ENCODE measurements around the gene EPX.

The EPX gene

DNA sequence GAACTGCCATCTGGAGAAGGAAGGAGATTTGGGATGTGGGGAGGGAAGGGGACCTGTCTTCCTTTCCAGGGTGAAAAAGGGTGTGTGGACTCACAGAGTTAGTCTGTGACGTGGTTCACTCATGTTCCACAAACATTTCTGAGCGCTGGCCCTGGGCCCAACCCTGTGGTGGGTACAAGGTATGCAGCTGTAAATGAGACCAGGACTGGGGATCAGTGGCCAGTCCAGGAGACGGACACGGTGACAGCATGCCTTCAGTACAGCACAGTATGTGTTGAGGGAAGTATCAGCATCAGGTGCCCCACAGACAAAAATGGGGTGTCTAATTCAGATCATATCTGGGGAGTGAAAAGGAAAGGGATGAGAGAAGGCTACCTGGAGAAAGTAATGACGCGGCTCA, 5.5 kb upstream of the EPX start:
- DNase-seq, result no peak

DNA sequence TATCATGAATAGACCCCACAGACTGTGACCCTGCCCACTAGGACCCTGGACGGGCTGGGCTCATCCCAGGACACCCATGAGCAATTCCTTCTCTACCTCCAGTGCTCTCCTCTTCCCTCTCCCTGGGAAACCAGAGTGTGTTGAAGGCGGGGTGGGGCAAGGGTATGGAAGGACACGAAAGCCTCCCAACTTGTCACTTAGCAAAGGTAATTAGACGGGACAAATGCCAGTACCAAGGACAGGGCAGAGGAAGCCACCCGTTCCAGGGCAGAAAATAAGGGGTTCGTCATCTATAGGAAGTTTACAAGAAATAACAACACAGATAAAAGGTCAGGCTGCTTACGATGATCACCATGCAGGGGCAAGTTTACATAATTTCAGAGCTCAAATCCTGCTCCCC, 4.9 kb upstream of the EPX start:
- DNase-seq, result no peak

DNA sequence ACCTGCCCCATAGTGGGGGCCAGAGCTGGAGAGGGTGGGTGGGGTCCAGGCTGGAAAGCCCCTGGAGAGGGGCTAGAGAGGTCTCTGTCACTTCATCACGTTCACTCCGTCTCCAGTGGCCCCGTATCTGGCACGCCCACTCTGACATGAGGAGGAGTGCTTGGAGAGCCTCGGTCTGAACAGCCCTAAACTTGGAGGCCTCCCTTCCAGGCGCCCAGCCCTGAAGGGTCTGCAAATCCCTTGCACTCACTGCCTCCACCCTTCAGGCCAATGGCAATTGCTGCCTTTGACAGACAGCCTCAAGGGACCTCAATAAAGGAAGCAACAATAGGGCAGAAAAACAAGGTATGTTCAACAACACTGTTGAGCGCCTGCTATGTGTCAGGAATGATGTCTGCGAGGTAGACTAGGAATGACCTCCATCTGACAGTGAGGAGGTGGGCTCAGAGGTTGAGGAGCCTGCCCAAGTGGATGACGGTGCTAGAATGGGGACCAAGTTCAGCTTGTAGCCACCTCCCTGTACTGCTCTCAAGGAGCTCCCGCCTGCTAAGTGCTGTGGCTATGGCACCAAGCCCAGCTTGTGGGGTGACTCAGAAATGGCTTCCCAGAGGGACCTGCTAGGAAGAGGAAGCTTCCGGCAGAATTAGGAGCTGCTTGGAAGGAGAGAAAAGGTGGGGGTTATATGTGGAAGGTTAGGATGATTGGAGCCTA, 2.9 kb upstream of the EPX start:
- DNase-seq, result peak; percentile 42

DNA sequence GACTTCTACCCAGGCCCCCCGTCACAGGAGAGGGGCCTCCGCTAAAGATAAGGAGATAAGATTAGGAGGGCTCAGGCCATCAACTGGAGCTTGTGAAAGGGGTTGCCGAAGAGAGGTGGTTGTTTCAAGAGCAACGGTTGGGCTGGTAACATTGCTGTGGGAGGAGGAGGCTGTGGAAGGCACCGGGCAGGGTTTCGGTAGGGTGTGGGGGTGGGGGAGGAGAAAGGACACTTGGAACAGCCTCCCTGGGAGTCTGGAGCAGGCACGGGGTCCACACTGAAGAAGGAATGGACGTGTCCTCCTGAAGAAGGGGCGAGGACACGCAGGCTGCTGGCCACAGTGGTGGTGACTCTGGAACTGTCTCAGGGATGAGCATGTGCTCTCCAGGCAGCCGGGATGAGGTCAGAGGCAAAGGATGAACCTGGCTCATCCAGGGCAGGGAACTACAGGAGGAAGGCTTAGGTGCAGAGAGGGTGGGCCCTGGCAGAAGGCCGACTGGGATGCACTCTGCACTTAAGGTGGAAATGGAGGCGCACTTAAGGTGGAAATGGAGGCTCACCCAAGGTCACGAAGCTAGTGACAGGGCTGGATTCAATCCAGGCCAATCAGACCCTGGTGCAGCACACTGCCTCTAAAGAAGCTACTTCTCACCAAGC, 1.2 kb upstream of the EPX start:
- no peak for DNase-seq

DNA sequence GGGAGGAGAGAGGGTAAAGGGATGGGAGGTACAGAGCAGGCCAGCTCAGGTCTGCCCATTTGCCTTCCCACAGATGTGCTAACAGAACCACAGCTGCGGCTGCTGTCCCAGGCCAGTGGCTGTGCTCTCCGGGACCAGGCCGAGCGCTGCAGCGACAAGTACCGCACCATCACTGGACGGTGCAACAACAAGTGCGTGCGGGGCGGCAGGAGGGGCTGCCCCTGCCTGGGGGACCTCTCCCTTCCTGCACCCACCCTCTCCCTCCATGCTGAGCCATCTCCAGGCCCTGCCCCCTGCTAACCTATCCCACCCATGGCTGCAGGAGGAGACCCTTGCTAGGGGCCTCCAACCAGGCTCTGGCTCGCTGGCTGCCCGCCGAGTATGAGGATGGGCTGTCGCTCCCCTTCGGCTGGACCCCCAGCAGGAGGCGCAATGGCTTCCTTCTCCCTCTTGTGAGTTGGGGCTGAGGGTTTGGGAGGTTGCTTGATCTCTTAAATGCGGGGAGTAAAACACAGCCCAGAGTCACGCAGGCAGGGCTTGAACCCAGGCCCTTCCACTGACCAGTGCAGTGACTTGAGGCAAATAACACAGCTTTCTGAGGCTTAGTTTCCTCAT, 1.2 kb downstream of the EPX start:
- DNase-seq, result no peak

DNA sequence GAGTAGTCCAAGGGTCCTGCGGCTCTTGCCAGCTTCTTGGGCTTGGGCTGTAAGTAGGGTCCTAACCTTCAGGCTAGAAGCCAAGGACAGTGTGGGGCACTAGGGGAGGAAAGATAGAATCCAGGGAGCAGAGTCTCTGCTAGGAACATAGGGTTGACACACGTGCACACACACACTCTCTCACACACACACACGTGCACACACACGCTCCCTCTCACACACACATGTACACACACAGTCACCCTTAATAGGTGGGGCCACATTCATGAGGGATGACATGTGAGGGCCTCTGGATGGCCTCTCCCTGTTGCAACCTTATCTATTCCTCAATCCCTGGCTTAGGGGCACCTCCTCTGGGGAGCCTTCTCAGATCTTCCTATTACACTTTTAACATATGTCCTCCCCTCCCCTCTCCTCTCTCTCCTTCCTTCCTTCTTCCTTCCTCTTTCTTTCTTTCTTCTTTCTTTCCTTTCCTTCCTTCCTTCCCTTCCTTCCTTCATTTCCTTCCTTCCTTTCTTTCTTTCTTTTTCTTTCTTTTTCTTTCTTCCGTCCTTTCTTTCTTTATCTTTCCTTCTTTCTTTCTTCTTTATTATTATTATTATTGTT, 3.1 kb downstream of the EPX start:
- DNase-seq, result no peak

DNA sequence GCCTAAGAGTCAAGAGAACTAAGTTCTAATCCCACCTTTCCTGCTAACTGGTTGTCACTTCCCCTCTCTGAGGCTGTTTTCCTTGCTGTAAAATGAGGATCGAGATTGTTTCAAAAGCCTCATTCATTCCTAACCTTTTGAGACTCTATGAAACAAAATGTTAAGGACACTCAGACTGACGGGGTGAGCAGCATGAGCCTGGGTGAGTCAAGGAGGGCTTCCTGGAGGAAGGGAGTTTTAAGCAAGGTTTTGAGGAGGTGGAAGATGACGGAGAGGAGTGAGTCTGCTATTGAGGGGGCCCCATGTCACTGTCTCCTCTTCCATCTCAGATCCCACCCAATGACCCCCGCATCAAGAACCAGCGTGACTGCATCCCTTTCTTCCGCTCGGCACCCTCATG, 4.1 kb downstream of the EPX start:
- no peak for DNase-seq

DNA sequence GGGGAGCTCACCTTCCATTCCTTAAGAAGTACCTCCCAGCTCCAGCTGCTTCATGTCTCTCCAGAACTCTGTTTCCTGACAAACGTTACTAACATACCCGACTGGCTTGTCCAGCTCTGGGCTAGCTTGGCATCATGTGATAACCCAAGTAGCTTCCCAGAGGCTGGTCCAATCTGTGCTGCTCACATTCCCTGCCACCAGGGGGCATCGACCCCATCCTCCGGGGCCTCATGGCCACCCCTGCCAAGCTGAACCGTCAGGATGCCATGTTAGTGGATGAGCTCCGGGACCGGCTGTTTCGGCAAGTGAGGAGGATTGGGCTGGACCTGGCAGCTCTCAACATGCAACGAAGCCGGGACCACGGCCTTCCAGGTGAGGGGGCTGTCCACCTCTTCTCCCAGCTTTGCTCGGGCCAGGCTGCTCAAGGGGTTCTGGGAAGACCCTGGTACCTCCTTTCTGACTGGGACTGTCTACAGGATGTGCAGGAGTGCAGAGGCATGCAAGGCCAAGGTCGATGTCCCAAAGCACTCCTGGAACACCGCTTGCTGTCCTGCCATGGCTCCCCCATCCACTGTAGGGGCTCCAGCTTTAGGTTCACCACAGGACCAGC, 7.6 kb downstream of the EPX start:
- DNase-seq, result peak; percentile 20

DNA sequence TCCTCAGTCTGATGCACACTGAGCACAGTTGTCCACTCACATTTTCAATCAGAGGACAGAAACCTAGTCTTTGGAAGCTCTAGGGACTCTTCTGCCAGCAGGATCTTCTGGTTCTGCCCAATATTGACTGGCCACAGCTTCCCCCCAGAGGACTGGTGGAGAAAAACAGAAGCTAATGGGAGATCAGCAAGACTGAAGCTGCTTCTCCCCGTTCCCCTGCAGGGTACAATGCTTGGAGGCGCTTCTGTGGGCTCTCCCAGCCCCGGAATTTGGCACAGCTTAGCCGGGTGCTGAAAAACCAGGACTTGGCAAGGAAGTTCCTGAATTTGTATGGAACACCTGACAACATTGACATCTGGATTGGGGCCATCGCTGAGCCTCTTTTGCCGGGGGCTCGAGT, 10.3 kb downstream of the EPX start:
- no peak for DNase-seq

DNA sequence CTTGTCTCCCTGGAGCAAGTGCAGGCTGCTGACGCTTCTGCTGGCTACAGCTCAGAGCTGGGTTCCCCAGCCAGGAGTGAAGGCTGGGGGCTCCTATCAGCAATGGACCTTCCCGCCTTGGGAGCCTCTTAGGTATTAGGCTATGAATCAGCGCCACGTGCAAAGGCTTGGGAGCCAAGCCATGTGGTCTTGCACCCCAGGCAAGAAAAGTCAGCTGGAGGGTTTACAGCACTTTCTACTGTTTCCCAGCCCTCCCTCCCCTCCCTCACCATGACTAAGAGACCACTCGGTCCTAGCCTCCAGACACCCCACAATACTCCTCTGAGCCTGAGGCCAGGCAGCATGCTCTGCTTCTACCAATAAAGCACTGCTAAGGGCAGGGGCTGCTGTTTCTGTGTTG, 12.3 kb downstream of the EPX start:
- no peak for DNase-seq

DNA sequence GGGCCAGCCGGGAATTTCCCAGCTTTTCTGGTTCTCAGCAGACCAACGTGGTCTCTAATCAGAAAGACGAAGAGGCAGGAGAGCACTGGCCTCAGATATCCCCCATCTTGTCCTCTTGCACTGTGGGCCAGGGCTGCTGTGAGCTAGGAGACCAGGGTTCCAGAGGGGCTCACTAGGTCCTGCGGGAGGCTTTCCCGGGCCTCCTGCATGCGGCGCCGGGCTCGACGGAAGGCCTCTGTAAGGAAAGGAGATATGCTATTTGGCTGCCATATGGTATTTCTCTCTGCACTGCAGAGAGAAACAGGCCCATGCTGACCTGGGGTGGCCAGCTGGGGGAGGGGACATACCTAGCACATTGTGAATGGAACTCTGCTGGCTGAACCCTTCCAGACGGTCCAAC, 13.4 kb downstream of the EPX start:
- no peak for DNase-seq

DNA sequence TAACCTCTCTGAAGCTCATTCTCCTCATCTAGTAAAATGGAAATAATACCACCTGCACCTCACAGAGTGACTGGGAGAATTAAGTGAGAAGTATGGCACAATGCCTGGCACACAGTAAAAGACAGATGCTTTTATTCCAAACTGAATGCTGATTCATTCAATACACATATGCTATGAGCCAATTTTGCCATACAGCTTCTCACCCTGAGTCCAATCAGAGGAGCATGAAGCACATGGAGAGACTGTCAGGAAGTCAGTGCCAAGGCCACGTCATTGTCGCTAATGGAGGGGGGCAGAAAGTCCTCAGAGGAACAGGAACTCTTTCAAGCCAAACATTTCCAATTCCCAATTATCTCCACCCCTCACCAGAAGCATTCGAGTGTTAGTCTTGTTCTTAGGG, 14.9 kb downstream of the EPX start:
- no peak for DNase-seq

DNA sequence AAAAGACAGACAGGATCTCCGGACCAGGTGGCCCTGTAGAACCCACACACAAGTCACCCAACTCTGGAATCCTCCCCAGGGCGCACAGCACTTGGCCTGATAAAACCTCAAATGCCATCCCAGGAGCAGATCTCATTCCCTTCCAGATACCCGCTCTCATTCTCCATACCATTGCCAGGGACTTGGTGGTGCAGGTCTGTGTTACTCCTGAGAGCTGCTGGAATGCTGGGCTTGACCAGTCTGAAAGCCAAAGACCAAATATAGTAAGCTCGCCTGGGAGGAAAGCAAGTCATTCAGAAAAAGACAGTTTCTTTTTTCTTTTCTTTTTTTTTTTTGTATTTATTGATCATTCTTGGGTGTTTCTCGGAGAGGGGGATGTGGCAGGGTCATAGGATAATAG, 15.8 kb downstream of the EPX start:
- DNase-seq, result no peak

DNA sequence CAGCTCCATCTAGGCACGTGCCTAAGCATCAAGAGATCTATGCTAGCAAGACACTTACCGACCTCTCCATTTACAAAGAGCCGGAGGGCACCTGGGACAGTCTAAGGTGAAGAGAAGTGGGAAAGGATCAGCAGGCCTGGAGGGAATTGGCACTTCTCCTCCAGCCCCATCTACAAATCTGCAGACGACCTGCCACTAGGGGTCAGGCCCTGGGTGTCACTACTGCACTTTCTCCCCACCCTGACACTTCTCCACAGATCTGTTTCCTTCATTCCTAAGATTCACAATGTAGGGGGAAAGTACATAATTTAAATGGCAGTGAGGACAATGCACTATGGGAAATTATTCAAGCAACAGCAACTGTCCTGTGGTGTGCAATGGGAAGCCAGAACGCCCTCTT, 18.4 kb downstream of the EPX start:
- DNase-seq, result no peak

DNA sequence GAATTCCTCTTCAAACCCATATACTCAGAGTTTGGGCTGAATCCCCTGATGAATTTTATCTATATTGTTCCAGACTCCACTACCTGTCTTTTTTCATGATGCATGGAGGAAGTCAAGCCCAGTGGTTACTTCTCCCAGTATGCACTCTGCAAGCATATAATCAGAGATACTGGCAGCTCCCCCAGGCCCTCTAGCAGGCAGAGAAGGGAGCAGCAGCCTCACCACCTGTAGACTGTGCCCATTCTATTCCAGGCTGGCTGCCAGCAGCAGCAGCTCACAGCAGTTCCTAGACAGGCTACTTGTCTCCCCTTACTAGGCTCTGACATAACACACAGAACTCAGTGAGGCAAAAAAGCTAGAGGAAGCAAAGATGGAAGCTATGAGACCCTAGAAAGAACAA, 23.2 kb downstream of the EPX start:
- DNase-seq, result no peak

DNA sequence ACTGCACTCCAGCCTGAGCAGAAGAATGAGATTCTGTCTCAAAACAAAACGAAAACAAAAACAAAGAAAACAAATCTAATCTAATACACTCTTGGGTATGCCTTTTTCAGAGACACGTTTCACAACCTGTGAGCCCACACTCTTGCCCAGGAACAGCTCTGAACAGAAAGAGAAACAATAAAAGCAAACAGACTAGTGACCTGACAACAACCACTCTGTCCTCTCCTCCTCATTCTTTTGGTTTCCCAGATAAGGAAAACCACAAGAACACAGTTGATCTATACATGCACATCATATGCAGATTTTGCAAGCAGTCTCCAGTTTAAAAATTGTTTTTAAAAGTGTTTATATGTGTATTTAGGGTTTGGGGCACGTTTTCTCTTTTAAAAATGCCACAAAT, 25.2 kb downstream of the EPX start:
- no peak for DNase-seq

DNA sequence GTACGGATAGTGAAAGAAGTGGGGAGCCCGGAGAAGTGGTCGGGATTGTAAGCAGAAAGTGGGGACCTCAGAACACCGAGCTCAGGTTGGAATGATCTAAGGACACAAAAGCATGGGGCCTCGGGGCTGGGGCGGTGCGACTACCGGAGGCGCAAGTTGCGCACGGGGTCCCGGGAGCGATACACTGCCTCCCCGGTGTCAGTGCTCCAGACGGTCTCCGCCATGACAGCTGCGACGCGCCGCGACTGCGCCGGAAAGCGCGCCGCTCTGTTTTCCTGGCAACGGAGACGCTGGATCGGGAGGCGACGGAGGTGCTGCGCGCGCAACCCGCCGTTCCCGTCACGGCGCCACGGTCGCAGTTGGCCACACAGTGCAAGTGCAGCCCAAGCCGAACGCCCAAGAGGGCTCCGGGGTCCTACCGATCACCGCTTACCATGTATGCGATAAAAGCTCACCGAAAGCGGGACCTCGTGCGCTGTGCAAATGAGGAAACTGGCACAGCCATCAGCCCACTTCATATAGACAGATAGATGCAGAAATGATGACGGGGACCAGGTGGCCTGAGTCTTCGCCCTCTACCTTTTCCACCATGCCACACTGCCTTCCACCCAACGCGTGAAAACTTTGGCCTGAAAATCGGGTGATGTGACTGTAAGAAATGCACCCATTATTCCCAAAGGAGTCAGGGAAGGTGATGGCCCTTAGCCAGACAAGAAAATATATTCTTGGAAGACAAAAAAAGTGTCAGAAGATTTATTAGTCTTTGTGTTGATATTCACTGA, 26.7 kb downstream of the EPX start, which contains the start of gene MKS1:
Gene MKS1, minus strand, starts transcription at position 249 of the 782 bp plus-strand sequence. Its CDS starts 25 bp downstream, at position 224.
- peak; percentile 86 for DNase-seq

DNA sequence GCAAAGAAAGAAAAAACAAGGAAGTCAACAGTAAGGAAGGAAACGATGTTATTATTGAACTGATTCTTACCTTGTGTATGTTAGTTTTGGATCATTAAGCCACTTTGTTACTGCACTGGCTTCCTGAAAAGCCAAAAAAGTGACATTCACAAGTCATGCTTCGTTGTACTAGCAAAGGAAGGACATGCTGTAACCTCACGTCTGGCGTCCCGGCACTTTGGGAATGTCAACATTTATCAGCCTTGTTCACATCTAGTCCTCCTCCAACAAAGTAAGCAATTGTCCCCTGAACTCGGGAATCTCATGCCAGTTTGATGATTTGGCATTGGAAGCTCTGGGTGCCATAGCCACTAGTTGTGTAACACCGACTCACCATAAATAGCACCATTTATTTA, 27.3 kb downstream of the EPX start:
- DNase-seq, result no peak

DNA sequence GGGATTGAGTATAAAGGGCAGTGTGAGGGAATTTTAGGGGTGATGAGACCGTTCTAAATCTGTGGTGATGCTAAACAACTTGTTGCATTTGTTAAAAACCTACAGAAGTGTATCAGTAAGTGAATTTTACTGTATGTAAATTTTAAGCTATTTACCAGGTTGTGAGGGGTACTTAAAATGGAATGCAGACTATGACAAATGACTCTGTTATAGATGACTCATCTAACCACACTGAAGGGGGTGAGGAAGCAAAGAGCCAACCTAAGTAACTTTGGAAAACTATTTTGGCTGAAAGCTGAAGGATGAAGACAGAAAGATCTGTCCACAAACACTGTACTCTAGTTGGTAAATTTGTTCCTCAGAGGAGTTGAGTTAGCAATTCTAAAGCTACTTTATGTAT, 31.8 kb downstream of the EPX start:
- DNase-seq, result no peak

DNA sequence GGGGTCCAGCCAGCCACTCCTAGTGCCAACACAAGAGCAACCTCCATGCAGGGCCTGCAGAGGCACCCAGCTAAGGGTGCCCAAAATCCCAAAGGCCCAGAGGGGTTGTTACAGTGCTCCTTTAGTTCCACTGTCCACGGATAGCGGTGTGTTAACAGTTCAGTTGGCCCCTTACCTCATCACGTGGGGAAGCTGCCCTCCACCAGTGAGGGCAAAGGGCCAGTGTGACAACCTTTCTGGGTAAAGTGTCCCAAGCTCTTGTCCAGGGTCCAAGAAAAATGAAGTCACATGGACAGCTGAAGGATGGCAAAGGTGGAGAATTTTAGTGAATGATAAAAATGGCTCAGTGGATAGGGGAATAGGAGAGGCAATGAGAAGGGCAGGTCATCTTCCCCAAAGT, 35.2 kb downstream of the EPX start:
- DNase-seq, result no peak

DNA sequence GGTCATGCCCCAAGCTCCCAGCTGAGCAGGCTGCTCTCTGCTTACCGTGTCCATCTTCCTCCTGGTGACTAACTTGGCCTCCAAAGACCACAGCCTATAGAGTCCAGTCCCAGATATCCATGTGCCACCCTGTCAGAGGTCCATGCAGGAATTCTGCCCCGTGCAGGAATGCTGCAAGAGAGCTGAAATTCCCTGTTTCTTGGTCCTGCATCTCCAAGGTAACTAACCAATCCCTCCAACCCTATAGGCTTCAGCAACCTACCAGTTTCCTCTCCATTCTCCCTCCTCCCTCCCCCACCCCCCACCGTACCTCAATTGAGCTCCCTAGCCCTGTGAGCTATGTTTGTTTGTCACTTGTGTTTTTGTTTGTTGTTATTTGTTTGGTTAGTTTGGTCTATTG, 36.2 kb downstream of the EPX start:
- DNase-seq, result no peak

DNA sequence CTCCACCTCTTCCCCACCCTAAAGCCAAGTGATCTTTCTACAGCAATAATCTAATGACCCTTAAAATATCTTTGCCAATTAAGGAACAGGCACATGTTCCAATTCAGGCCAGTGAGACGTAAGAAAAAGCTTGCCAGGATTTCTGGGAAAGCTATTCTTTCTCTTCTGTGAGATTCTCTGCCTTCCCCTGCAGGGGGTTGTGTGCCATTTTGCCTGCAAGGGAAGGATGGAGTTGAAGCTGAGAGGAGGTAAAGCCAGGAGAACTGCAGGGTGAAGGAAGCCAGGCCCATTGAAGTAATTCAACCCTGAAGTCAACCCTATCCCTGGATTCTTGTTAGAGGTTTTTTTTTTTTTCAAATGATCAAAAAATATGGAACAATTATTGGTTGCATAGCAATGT, 36.9 kb downstream of the EPX start:
- DNase-seq, result no peak

DNA sequence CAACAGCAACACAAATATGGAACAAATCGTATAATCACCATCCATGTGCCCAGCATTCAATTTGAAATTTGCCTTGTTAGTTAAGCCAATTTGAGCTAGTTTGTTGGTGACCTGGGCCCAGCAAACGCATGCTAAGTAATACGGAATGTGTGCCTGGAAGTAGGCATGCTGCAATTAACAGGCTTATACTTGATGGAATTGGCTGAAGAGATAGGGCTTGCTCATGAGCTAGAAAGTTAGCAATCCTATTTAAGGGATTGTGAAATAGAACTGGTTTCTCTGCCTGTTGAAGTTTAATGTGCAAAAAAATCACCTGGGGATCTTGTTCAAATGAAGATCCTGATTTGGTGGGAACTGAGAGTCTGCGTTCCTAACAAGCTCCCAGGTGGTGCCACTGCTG, 37.4 kb downstream of the EPX start:
- DNase-seq, result no peak
